ENCODE results near the gene BIN1.

BIN1 gene

DNA sequence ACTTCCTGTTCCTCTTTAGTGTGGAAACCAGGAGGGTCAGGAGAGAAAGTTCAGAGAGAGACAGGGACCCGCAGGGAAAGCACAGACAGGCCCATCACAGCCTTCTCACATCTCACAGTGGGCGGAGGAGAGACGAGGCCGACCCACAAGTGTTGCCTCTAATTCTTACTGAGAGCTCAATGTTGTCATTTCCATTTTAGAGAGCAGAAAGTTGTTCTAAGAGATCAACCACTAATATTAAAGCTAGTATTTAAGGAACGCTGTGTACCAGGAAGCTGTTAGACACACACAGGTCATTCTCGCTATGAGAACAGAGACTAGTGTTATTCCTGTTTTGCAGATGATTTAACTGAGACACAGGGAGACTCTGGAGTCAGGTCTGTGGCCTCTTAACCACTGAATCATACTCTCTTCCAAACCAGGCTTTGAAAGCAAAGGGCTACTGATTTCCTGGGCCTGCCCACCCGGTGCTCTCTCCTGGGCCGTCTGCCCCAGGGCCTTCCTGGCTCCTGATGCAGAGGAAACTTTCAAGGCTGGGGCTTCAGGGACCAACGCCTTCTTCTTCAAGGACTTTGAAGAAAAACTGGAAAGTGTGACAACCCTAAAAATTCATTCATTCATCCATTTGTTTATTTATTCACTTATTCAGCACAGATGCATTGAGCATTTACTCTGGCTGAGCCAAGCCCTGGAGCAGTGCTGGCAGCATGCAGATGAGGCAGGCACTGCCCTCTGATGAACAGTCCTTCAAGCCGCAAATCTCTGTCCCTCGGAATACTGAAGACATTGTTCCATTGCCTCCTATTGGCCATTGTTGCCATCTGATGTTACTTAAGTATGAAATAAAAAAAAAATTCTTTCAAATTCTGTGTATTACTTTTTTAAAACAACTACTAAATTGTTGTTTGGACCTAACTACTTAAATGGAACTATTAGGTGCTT lies 37.2 kb upstream of the BIN1 start:
- H3K36me3 ChIP-seq (ENCODE audit: control insufficient read depth, insufficient read depth, low read length), result no peaks in the 10 kb centered on the region
- no peak overlapping the region for H3K9ac ChIP-seq (ENCODE audit: low read depth, low read length)
- no peaks in the 10 kb centered on the region for H3K27me3 ChIP-seq (ENCODE audit: control insufficient read depth, insufficient read depth, low read length)
- H3K4me3 ChIP-seq (ENCODE audit: low read depth, low read length), result no peak overlapping the region
- H3K9me3 ChIP-seq (ENCODE audit: control insufficient read depth, insufficient read depth, low read length), result no peaks in the 10 kb centered on the region
- no peaks in the 10 kb centered on the region for H3K4me1 ChIP-seq (ENCODE audit: control insufficient read depth, insufficient read depth, low read length)

GRCh38 chr2:127142663-127143630 lies 36.0 kb upstream of the BIN1 start:
- no peaks in the 10 kb centered on the region for H3K27me3 ChIP-seq (ENCODE audit: control insufficient read depth, insufficient read depth, low read length)
- no peaks in the 10 kb centered on the region for H3K4me1 ChIP-seq (ENCODE audit: control insufficient read depth, insufficient read depth, low read length)
- H3K9me3 ChIP-seq (ENCODE audit: control insufficient read depth, insufficient read depth, low read length), result no peaks in the 10 kb centered on the region
- no peak overlapping the region for H3K9ac ChIP-seq (ENCODE audit: low read depth, low read length)
- H3K4me3 ChIP-seq (ENCODE audit: low read depth, low read length), result no peak overlapping the region
- no peaks in the 10 kb centered on the region for H3K36me3 ChIP-seq (ENCODE audit: control insufficient read depth, insufficient read depth, low read length)

DNA sequence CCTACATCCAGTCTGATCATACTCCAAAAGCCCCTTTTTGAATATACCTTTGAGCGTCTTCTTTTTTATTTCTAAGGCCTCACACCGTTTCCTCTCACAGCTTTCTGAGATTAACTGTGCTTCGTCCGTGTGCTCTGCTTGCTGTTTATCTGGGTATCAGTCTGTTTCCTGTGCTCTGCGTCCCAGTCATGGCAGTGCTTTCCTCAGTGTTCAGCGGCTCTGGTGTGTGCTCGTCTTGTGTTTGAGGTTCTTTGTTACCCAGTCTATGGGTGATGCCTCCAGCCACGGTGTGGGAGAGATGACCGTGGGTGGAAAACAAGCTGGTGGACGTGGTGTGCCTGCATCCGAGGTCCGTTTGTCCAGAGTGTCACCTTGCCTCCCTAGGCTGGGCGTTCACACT lies 33.6 kb upstream of the BIN1 start:
- Histone ChIP-seq H3K4me1 (ENCODE audit: control insufficient read depth, insufficient read depth, low read length) (no peaks in the 10 kb centered on the region), H3K36me3 (ENCODE audit: control insufficient read depth, insufficient read depth, low read length) (no peaks in the 10 kb centered on the region), H3K27me3 (ENCODE audit: control insufficient read depth, insufficient read depth, low read length) (no peaks in the 10 kb centered on the region), H3K4me3 (ENCODE audit: low read depth, low read length) (no peak overlapping the region), H3K9me3 (ENCODE audit: control insufficient read depth, insufficient read depth, low read length) (no peaks in the 10 kb centered on the region), H3K9ac (ENCODE audit: low read depth, low read length) (no peak overlapping the region)

GRCh38 chr2:127139766-127140165 lies 32.8 kb upstream of the BIN1 start:
- H3K27me3 ChIP-seq (ENCODE audit: control insufficient read depth, insufficient read depth, low read length), result no peaks in the 10 kb centered on the region
- no peaks in the 10 kb centered on the region for H3K36me3 ChIP-seq (ENCODE audit: control insufficient read depth, insufficient read depth, low read length)
- H3K4me1 ChIP-seq (ENCODE audit: control insufficient read depth, insufficient read depth, low read length), result no peaks in the 10 kb centered on the region
- H3K4me3 ChIP-seq (ENCODE audit: low read depth, low read length), result no peak overlapping the region
- H3K9me3 ChIP-seq (ENCODE audit: control insufficient read depth, insufficient read depth, low read length), result no peaks in the 10 kb centered on the region
- no peak overlapping the region for H3K9ac ChIP-seq (ENCODE audit: low read depth, low read length)

DNA sequence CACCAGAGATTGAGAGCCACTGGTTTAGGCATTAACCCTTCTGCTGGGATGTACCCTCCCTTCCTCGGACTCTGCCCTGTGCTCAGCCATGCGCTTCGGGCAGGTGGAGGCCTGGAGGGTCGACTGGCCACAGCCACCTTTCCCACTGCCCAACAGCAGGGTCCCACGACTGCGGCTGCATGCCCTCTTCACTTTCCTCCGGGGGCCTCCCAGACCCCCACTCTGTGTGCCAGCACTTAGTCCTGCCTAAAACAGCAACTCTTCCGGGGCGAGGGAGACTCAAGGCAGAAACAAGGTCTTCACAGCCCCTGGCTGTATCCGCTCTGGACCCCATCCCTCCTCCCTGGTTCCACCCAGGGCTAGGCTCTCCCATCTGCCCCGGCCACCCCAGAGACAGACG lies 31.3 kb upstream of the BIN1 start:
- no peaks in the 10 kb centered on the region for H3K36me3 ChIP-seq (ENCODE audit: control insufficient read depth, insufficient read depth, low read length)

DNA sequence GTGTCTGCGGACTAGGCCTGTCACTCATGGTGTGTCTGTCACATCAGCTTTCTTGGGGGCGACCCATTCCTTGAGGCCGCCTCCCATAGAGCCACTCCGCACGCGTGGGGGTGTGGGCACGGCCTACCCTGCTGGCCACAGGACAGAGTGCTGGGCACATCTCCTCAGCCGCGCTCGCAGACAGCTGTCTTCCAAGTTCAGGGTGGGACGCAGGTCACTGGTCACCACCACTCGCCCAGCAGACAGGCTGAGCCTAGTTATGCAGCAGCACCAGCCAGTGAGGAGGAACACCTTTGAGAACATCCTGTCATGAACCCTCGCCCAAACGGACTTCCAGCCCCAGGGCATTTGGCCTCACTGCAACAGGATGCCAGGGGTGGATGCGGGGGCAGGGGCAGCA lies 30.8 kb upstream of the BIN1 start:
- Histone ChIP-seq H3K36me3 (ENCODE audit: control insufficient read depth, insufficient read depth, low read length) (no peaks in the 10 kb centered on the region), H3K9me3 (ENCODE audit: control insufficient read depth, insufficient read depth, low read length) (no peaks in the 10 kb centered on the region), H3K4me1 (ENCODE audit: control insufficient read depth, insufficient read depth, low read length) (no peaks in the 10 kb centered on the region), H3K27me3 (ENCODE audit: control insufficient read depth, insufficient read depth, low read length) (no peaks in the 10 kb centered on the region), H3K9ac (ENCODE audit: low read depth, low read length) (no peak overlapping the region), H3K4me3 (ENCODE audit: low read depth, low read length) (no peak overlapping the region)

More for the DNA sequence above, 31.3 kb upstream of the BIN1 start:
- H3K9ac ChIP-seq (ENCODE audit: low read depth, low read length), result no peak overlapping the region
- H3K9me3 ChIP-seq (ENCODE audit: control insufficient read depth, insufficient read depth, low read length), result no peaks in the 10 kb centered on the region
- H3K4me1 ChIP-seq (ENCODE audit: control insufficient read depth, insufficient read depth, low read length), result no peaks in the 10 kb centered on the region
- H3K4me3 ChIP-seq (ENCODE audit: low read depth, low read length), result no peak overlapping the region
- no peaks in the 10 kb centered on the region for H3K27me3 ChIP-seq (ENCODE audit: control insufficient read depth, insufficient read depth, low read length)

- Histone ChIP-seq H3K27me3 (ENCODE audit: control insufficient read depth, insufficient read depth, low read length) (no peaks in the 10 kb centered on the region), H3K9me3 (ENCODE audit: control insufficient read depth, insufficient read depth, low read length) (no peaks in the 10 kb centered on the region), H3K36me3 (ENCODE audit: control insufficient read depth, insufficient read depth, low read length) (no peaks in the 10 kb centered on the region), H3K9ac (ENCODE audit: low read depth, low read length) (no peak overlapping the region), H3K4me1 (ENCODE audit: control insufficient read depth, insufficient read depth, low read length) (no peaks in the 10 kb centered on the region), H3K4me3 (ENCODE audit: low read depth, low read length) (no peak overlapping the region)
Observed at GRCh38 chr2:127137225-127137624, 30.3 kb upstream of the BIN1 start.

DNA sequence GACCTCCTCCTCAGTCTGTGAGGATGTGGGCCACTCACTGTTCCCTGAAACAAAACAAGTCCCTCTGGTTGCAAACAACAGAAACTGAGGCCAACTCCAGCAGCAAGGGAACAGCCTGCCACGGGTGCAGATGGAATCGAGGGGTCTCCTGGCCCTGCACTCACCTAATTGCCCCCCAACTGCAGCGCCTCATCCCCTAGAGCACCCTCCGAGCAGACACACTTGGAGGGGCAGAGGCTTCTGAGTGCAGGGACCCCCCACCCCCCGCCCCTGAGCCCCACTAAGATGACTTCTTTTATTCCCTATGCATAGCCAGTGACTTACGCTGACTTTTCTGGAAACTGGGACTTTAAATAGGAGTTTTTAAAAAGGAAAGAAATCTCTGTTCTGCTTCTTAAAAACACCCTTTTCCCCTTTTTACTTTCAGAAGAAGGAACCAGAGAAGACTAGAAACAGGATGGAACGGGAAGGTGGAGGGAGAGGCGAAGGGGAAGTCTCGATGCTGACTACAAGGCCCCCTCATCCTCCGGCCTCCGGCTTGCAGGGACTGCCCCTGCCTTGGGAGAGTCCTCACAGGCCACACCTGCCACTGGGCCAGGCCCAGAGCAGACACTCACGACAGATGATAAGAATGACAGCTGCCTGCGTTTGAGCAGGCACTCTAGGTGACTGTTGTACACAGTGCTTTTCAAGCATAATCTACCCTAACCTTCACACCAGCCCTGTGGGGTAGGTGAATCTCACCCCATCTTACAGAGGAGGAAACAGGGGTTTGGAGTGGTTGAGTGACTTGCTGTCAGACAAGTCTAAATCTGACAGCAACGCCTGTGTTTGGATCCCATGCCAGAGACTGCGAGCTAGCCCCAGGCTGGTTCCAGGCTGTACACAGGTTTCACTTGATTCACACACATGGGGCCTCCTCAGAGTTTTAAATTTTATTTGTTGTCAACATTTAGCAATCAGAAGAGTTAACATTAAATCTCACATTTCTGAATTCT lies 28.2 kb upstream of the BIN1 start:
- H3K4me1 ChIP-seq (ENCODE audit: control insufficient read depth, insufficient read depth, low read length), result no peaks in the 10 kb centered on the region
- H3K9me3 ChIP-seq (ENCODE audit: control insufficient read depth, insufficient read depth, low read length), result no peaks in the 10 kb centered on the region
- H3K27me3 ChIP-seq (ENCODE audit: control insufficient read depth, insufficient read depth, low read length), result no peaks in the 10 kb centered on the region
- H3K4me3 ChIP-seq (ENCODE audit: low read depth, low read length), result no peak overlapping the region
- no peaks in the 10 kb centered on the region for H3K36me3 ChIP-seq (ENCODE audit: control insufficient read depth, insufficient read depth, low read length)
- no peak overlapping the region for H3K9ac ChIP-seq (ENCODE audit: low read depth, low read length)

- Histone ChIP-seq H3K9ac (ENCODE audit: low read depth, low read length) (no peak overlapping the region), H3K4me3 (ENCODE audit: low read depth, low read length) (no peak overlapping the region), H3K4me1 (ENCODE audit: control insufficient read depth, insufficient read depth, low read length) (no peaks in the 10 kb centered on the region), H3K9me3 (ENCODE audit: control insufficient read depth, insufficient read depth, low read length) (no peaks in the 10 kb centered on the region), H3K36me3 (ENCODE audit: control insufficient read depth, insufficient read depth, low read length) (no peaks in the 10 kb centered on the region), H3K27me3 (ENCODE audit: control insufficient read depth, insufficient read depth, low read length) (no peaks in the 10 kb centered on the region)
Observed at GRCh38 chr2:127134235-127134634, 27.3 kb upstream of the BIN1 start.

GRCh38 chr2:127133793-127134192 lies 26.8 kb upstream of the BIN1 start:
- Histone ChIP-seq H3K36me3 (ENCODE audit: control insufficient read depth, insufficient read depth, low read length) (no peaks in the 10 kb centered on the region), H3K4me3 (ENCODE audit: low read depth, low read length) (no peak overlapping the region), H3K9me3 (ENCODE audit: control insufficient read depth, insufficient read depth, low read length) (no peaks in the 10 kb centered on the region), H3K9ac (ENCODE audit: low read depth, low read length) (no peak overlapping the region), H3K27me3 (ENCODE audit: control insufficient read depth, insufficient read depth, low read length) (no peaks in the 10 kb centered on the region), H3K4me1 (ENCODE audit: control insufficient read depth, insufficient read depth, low read length) (peaks cover under 1% of the 10 kb centered on the region)

DNA sequence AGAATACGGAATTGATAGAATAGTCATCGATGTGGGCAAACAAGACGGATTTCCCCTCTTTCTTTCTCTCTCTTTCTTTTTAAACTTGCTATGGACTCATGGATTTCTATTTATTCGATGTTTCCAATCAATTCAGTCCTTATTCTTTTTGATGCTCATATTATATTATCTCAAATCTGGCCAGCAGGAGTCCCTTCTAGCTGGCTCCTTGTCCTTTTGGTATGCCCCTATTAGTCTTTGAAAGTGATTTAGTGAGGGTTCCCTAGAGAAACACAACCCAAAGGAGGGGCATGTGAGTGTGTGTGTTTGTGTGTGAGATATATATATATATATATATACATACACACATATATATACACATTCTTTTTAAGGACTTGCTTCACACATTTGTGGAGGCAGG lies 23.5 kb upstream of the BIN1 start:
- H3K9ac ChIP-seq (ENCODE audit: low read depth, low read length), result no peak overlapping the region
- peaks cover 9% of the 10 kb centered on the region for H3K4me1 ChIP-seq (ENCODE audit: control insufficient read depth, insufficient read depth, low read length)
- H3K4me3 ChIP-seq (ENCODE audit: low read depth, low read length), result no peak overlapping the region
- no peaks in the 10 kb centered on the region for H3K36me3 ChIP-seq (ENCODE audit: control insufficient read depth, insufficient read depth, low read length)
- H3K9me3 ChIP-seq (ENCODE audit: control insufficient read depth, insufficient read depth, low read length), result no peaks in the 10 kb centered on the region
- H3K27me3 ChIP-seq (ENCODE audit: control insufficient read depth, insufficient read depth, low read length), result no peaks in the 10 kb centered on the region
